Adrenal gland (tissue), 5 donors: ENCODE data around the gene ACTL7A.

Experiments used
- POLR2A ChIP-seq, 2 donors: fragments of 450-650 bp; IDR thresholded peaks; one replicate each; pipeline ENCODE4 v1.6.1; 2017; ENCODE audit warnings: antibody characterized with exemption in 2 of 2, mild to moderate bottlenecking in 2 of 2, moderate library complexity in 1 of 2
- TF ChIP-seq, protein P1 (sequence below), 6 experiments: fragments of 450-650 bp in 4 of 6; fragments of 200-600 bp in 2 of 6; sonication (generic) in 1 of 6; IDR thresholded peaks; 1 replicate in 5 of 6; 2 replicates in 1 of 6; pipeline versions ENCODE4 v1.5.1 to v1.8.0; 2016 to 2021; ENCODE audit warnings: antibody characterized with exemption in 6 of 6, mild to moderate bottlenecking in 2 of 6, moderate library complexity in 1 of 6
- donor health status: DM: no; HTN: no; CAD: no.

DNA sequence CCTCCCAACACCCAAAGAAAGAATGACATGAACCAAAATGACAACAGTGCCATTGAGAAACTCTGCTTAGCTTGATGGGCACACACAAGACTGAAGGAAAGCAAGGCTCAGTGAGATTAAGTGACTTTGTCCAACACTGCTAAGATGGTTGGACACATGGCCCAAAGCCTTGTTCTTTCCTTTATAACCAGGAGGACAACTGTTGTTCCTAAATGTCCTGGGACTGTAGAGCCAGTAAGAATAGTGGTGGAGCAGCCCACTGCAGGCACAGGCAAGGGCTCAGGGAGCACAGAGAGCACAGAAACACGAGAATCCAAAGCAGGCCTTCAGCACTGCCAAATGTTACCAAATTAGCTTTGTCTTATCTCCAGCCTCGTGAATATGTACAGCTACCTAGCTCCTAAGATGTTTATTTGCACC, 3.9 kb downstream of the ACTL7A start:
- TF ChIP-seq, protein P1, sequence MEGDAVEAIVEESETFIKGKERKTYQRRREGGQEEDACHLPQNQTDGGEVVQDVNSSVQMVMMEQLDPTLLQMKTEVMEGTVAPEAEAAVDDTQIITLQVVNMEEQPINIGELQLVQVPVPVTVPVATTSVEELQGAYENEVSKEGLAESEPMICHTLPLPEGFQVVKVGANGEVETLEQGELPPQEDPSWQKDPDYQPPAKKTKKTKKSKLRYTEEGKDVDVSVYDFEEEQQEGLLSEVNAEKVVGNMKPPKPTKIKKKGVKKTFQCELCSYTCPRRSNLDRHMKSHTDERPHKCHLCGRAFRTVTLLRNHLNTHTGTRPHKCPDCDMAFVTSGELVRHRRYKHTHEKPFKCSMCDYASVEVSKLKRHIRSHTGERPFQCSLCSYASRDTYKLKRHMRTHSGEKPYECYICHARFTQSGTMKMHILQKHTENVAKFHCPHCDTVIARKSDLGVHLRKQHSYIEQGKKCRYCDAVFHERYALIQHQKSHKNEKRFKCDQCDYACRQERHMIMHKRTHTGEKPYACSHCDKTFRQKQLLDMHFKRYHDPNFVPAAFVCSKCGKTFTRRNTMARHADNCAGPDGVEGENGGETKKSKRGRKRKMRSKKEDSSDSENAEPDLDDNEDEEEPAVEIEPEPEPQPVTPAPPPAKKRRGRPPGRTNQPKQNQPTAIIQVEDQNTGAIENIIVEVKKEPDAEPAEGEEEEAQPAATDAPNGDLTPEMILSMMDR (IDR thresholded peaks at IDR 0.05) = no peak
- no peak for TF ChIP-seq POLR2A (IDR thresholded peaks at IDR 0.05)
